Fibroblast of lung (primary cell): ENCODE data around the gene TESK2.

Source experiments
- CTCF ChIP-seq, 2 donors: IDR thresholded peaks in 1 of 2; conservative IDR thresholded peaks in 1 of 2; 1 replicate in 1 of 2; 2 replicates in 1 of 2; pipeline ENCODE4 v1.5.1; 2011 to 2012; ENCODE audit warnings: low read length in 2 of 2, control low read depth in 1 of 2, inconsistent platforms in 1 of 2, low read depth in 1 of 2, mild to moderate bottlenecking in 1 of 2
- EZH2 ChIP-seq: IDR thresholded peaks from 2 replicates; pipeline ENCODE4 v1.5.1; 2012; ENCODE audit warnings: low read length, control low read depth, mild to moderate bottlenecking; ENCODE audit errors: missing control alignments

- TF ChIP-seq EZH2 (no peak), CTCF (conservative IDR thresholded peaks at IDR 0.05 in 1 of 2, IDR thresholded peaks at IDR 0.05 in 1 of 2; ENCODE audit: low read depth in 1 of 2, low read length in 2 of 2) (no peak)
These were observed 80.0 kb downstream of the TESK2 start for GRCh38 chr1:45410850-45411509.
